HG03108 (cell line): ENCODE results near the gene WDFY2.
"Not testable (repeated sequence)": the region's sequence is repeated elsewhere in the genome, so short reads cannot be mapped to it uniquely, and the experiment has no call there.

Experiments used
- ATAC-seq: cut with Tn5 transposase; IDR thresholded peaks from one replicate; pipeline ENCODE4 v1.9.1; 2021; ENCODE audit warnings: moderate library complexity; ENCODE audit not compliant: unreplicated experiment

WDFY2 gene

GRCh38 chr13:51663973-51664957 is 80.0 kb downstream of the WDFY2 start:
- ATAC-seq, result no peak

DNA sequence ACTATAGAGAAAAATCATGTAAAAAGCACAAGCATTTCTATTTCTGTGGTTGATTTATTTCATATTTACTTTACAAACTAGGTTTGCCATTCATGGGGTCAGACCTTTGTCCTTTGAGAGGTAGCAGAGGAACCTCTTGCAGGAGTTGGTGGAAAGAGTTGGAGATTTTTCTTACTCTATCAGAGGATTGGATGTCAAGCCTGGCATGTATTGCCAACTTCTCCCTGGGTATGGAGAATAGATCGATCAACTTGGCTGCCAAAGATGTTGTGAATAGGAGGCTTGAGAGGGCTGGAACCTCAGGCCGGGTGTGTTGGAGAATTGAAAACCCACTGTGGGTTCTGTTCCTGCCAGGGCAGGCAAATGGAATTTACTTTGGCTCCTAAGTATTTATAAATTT is 81.2 kb downstream of the WDFY2 start:
- ATAC-seq, result no peak

GRCh38 chr13:51666374-51666773 is 82.1 kb downstream of the WDFY2 start:
- ATAC-seq, result no peak

DNA sequence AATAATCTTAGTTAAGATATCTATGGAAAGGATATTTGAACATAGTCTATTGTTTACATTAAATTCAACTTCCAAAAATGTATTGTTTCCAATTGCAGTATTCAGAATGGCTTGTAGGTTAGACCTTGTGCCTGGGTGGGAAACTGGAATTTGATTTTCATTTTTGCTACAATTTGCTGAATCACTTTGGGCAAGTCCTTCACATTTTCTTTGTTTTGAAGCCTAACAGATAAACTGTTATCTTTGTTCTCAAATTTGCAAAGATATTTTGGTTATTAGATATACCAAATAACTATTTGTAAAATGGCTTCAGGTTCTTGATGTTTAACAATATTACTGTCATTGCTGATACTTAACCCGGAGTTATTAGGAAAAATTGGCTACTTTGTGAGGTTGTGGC is 82.6 kb downstream of the WDFY2 start:
- no peak for ATAC-seq

DNA sequence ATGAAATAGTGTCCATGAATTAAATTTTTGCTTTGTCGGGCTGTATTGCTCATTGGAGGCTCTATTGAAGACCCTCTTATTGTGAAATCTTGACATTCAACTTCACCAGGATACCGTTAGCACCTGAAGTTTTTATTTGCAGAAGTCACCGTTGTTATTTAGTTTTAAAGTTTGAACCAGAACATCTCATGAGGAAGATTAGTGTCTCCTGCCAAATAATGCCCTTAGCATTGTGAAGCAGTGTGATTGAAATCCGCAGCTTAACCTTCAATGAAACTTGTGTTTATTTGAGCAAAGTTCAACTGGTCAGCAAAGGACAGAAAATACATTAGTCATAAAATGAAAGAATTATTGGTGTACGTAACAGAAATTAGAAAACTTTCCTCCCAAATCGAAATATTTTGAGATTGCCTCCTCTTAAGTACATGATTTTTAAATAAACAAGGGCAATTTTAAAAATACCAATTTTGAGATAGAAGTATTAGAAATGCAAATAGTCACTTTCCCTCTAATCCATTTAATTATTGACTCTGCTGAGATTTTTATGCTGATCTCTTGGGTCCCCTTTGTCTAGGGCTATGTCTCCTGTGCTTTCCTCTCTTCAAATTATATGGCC is 84.4 kb downstream of the WDFY2 start:
- no peak for ATAC-seq

GRCh38 chr13:51673165-51673564 is 88.9 kb downstream of the WDFY2 start:
- ATAC-seq, result no peak

- ATAC-seq, result no peak
Observed at GRCh38 chr13:51674276-51674675, 90.0 kb downstream of the WDFY2 start.

DNA sequence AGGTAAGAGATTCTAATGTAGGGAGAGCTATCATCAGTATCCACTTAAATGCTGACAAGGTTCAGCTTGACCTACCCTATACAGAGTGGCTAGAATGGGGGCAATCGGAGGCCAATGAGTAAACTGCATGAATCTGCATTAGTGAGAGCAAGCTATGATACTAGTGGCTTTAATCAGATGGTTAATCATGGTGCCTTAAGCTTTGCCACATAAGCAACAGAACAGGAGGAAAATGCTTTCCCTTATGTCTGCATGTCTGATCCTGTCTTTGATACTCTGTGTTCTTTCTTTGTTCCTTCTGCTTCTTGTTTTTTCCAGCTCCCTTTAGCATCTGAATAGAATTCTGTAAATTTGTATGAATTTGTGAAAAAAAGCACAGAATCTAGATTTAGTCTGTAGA is 91.1 kb downstream of the WDFY2 start:
- ATAC-seq, result no peak

DNA sequence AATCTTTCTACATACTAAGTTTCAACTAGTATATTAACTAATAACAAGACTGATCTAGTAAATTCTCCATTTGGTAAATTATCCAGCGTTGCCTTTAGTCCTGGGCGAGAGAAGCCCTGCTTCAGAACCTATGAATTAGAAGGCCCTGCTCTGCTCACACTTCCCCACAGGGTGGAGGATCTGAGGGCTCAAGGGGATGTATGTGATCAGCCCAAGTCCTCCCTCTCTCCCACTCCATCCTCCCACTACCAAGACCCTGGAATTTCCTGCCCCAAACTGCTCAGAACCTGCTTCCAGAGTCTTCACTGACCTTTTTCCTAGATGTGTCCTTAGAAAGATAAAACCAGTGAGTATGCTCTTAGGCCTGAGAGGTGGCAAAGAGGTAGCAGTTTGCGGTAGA is 91.6 kb downstream of the WDFY2 start:
- no peak for ATAC-seq

GRCh38 chr13:51676739-51677138 is 92.5 kb downstream of the WDFY2 start:
- no peak for ATAC-seq

- no peak for ATAC-seq
Observed at GRCh38 chr13:51678420-51678819, 94.2 kb downstream of the WDFY2 start.

GRCh38 chr13:51679616-51680015 is 95.4 kb downstream of the WDFY2 start:
- ATAC-seq, result no peak

DNA sequence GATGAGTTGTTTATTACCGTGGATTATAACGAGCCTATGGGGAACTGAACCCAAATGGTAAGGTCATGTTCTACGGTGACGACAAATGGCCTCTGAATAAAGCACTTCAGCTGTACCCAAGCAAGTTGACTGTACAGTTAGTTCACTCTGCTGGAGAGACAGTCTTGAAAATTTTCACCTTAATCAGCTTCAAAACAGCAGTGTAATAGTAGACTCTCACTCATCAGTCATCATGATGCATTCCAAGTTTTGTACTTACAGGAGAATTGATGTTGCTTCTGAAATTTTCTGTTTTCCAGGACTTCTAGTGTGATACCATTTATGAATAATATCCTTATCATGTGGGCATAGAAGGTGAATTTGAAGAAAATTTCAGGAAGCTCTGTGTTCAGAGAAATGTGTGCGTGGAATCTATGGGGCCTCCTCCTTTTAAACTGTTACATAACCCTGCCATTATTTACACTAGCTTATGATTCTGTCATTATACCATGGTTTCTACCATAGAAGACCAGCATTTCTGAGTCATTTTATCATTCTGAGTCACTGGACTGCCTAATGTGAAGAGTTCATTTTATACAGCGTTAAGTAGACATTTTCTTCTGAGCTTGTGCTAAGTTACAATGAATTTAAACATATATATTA is 96.9 kb downstream of the WDFY2 start:
- no peak for ATAC-seq

DNA sequence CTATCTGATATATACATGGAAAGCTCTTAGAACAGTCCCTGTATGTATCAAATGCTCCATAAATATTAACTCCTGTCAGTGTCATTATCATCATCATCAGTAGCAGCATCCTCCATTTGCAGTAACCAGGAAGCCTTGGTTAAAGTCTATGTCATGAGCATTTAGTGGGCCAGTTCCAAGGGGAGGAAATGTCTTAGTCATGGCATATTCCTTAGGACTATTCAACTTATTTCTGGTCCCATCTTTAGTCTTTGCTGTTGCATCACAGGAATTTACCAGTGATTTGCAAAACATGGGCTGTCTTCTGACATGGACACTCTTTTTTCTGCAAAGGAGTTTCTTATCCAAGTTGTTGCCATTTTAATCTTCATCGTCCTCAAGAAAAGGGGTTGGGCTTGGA is 98.4 kb downstream of the WDFY2 start:
- no peak for ATAC-seq

GRCh38 chr13:51683597-51683996 is 99.3 kb downstream of the WDFY2 start:
- no peak for ATAC-seq

DNA sequence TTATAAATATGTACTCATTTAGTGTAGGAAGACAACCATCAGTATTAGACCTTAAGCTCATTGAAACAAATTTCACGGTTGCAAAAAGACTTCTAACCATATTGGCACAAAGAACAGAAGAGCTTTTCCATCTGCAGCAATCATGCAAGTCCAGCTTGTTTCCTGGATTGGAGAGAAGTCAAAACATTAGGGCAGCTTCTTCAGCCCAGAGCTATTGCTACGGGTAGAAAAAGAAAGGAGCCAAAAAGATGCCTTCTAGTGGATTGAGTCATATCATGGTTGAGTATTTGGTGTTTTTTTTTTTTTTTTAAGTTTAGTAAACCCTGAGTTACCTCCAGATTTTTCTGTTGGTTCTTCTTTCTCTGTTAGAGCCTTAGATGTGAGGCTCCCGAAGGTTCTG is 99.8 kb downstream of the WDFY2 start:
- no peak for ATAC-seq

GRCh38 chr13:51687947-51688714 is 103.9 kb downstream of the WDFY2 start:
- ATAC-seq, result no peak

DNA sequence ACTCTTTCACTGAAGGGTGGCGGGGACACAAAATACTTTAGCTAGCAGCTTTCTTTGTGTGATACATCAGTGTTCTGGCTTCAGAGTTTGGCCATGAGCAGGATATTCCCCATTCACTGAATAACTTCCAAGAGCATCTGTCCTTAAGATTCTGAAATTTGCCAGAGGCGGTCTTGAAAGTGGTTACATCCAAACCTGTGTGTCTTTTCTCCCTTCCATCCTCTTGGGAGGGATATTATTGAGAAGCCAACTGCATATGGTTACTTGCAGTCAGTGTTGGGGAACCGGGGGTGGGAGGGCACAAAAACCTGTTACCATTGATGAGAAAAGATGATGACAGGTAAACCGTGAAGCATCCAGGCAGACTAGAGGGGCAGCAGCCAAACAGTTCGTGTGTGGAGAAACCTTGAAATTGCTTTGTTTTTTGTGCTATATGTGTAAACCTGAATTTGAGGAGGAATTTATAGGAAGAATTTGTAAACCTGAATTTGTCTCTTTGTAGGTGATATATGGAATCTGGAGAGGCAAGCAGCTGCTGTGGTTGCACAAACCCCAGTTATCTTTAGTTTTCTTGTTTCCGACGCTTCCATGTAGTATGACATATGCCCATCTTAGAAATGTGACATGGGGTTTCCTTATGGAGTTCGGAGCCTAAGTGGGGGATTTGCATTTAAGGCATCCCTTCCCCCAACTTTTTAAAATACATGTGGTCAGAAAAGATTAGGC is 104.8 kb downstream of the WDFY2 start:
- no peak for ATAC-seq

DNA sequence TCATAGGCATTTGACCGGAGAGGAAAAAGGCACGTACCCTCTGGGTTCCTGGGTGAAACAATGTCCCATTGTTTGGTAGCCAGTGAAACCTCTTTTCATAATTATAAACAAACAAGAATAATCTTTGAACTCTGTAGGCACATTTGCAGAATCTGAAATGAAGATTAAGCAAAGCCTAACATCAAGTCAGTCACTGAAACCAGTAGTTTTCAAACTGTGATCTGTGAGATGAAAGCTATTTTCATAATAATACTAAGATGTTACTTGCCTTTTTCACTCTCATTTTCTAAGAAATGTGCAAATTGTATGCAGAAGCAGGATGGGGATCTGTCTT is 105.4 kb downstream of the WDFY2 start:
- no peak for ATAC-seq

DNA sequence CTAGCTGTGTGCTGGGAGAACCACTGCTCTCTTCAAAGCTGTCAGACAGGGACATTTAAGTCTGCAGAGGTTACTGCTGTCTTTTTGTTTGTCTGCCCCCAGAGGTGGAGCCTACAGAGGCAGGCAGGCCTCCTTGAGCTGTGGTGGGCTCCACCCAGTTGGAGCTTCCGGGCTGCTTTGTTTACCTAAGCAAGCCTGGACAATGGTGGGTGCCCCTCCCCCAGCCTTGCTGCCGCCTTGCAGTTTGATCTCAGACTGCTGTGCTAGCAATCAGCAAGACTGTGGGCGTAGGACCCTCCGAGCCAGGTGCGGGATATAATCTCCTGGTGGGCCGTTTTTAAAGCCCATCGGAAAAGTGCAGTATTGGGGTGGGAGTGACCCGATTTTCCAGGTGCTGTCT is 111.4 kb downstream of the WDFY2 start:
- not testable (repeated sequence) for ATAC-seq

- ATAC-seq, result no peak
Observed at GRCh38 chr13:51697181-51697580, 112.9 kb downstream of the WDFY2 start.
